HepG2 (cell line): Measurements from ENCODE around the gene ZNF530. TPM values are rescaled to one million over a fixed set of nuclear protein-coding genes. Genes with fewer than 3 reads are reported as not detected.
A peak's percentile ranks its signal among the peaks of the same experiment; 100 is the strongest.

Source experiments
- AHR ChIP-seq: IDR thresholded peaks from 2 replicates; pipeline ENCODE4 v1.6.1; 2018; ENCODE audit warnings: missing genetic modification reagents, missing compliant biosample characterization
- ARNT2 ChIP-seq: sonication (generic); formaldehyde crosslinking; IDR thresholded peaks from 2 replicates; pipeline ENCODE4 v1.8.0; 2022; ENCODE audit warnings: mild to moderate bottlenecking, low read depth, missing genetic modification reagents, moderate library complexity
- ASH2L ChIP-seq: fragments of 300-600, 200-600 bp; sonication (generic); IDR thresholded peaks from 2 replicates; pipeline ENCODE4 v1.7.0; 2017; ENCODE audit warnings: low read depth, mild to moderate bottlenecking, moderate library complexity, mixed read lengths, low read length; ENCODE audit not compliant: insufficient read length
- BCL6 ChIP-seq: IDR thresholded peaks from 2 replicates; pipeline ENCODE4 v1.6.1; 2016; ENCODE audit warnings: missing genetic modification reagents, missing compliant biosample characterization
- EEA1 ChIP-seq: sonication (generic); formaldehyde crosslinking; IDR thresholded peaks from 2 replicates; pipeline ENCODE4 v1.5.1; 2020; ENCODE audit warnings: mild to moderate bottlenecking, missing genetic modification reagents, borderline replicate concordance
- ETV5 ChIP-seq: IDR thresholded peaks from 2 replicates; pipeline ENCODE4 v1.6.1; 2018; ENCODE audit warnings: missing biosample characterization, missing genetic modification reagents, inconsistent platforms, borderline replicate concordance
- FOXP4 ChIP-seq: sonication (generic); formaldehyde crosslinking; IDR thresholded peaks from 2 replicates; pipeline ENCODE4 v1.4.0; 2020; ENCODE audit warnings: missing genetic modification reagents
- NR2F6 ChIP-seq, 2 experiments: IDR thresholded peaks; 2 replicates each; pipeline ENCODE4 v1.6.1; 2016; ENCODE audit warnings: antibody characterized with exemption in 1 of 2, mild to moderate bottlenecking in 1 of 2
- PATZ1 ChIP-seq: sonication (generic); formaldehyde crosslinking; IDR thresholded peaks from 2 replicates; pipeline ENCODE4 v1.4.0; 2020; ENCODE audit warnings: missing genetic modification reagents
- PCBP2 ChIP-seq: fragments of 200-400 bp; formaldehyde crosslinking; optimal IDR thresholded peaks from 2 replicates; pipeline ENCODE3; 2018; ENCODE audit warnings: low read length, low read depth; ENCODE audit not compliant: poor library complexity, severe bottlenecking
- PRMT3 ChIP-seq: sonication (generic); formaldehyde crosslinking; IDR thresholded peaks from 2 replicates; pipeline ENCODE4 v1.8.1; 2022; ENCODE audit warnings: low read depth, mild to moderate bottlenecking, moderate library complexity, missing genetic modification reagents, borderline replicate concordance
- RFXANK ChIP-seq: IDR thresholded peaks from 2 replicates; pipeline ENCODE4 v1.6.1; 2016
- RXRA ChIP-seq: sonication (generic); formaldehyde crosslinking; IDR thresholded peaks from 2 replicates; pipeline ENCODE4 v1.5.1; 2020; ENCODE audit warnings: missing genetic modification reagents
- SMAD3 ChIP-seq: sonication (generic); formaldehyde crosslinking; IDR thresholded peaks from 2 replicates; pipeline ENCODE4 v1.4.0; 2020; ENCODE audit warnings: missing genetic modification reagents
- TCF7 ChIP-seq: sonication (generic); IDR thresholded peaks from 2 replicates; pipeline ENCODE4 v1.6.1; 2016; ENCODE audit warnings: antibody characterized with exemption, low read depth
- ZFX ChIP-seq: sonication (generic); formaldehyde crosslinking; IDR thresholded peaks from 2 replicates; pipeline ENCODE4 v1.4.0; 2020; ENCODE audit warnings: mild to moderate bottlenecking, low read depth, missing genetic modification reagents, moderate library complexity
- ZMYM2 ChIP-seq: sonication (generic); formaldehyde crosslinking; IDR thresholded peaks from 2 replicates; pipeline ENCODE4 v1.8.0; 2022; ENCODE audit warnings: mild to moderate bottlenecking, missing genetic modification reagents
- ZNF20 ChIP-seq: sonication (generic); formaldehyde crosslinking; IDR thresholded peaks from 2 replicates; pipeline ENCODE4 v1.4.0; 2020; ENCODE audit warnings: mild to moderate bottlenecking, moderate library complexity, missing genetic modification reagents
- ZNF205 ChIP-seq: IDR thresholded peaks from 2 replicates; pipeline ENCODE4 v1.6.1; 2018; ENCODE audit warnings: missing biosample characterization, missing genetic modification reagents
- ZNF256 ChIP-seq: sonication (generic); formaldehyde crosslinking; conservative IDR thresholded peaks from 2 replicates; pipeline ENCODE4 v1.4.0; 2020; ENCODE audit warnings: missing genetic modification reagents
- ZNF501 ChIP-seq: sonication (generic); formaldehyde crosslinking; IDR thresholded peaks from 2 replicates; pipeline ENCODE4 v1.5.1; 2020; ENCODE audit warnings: mild to moderate bottlenecking, moderate library complexity, missing genetic modification reagents
- ZNF549 ChIP-seq: sonication (generic); formaldehyde crosslinking; IDR thresholded peaks from 2 replicates; pipeline ENCODE4 v1.5.0; 2020; ENCODE audit warnings: missing genetic modification reagents
- ZNF639 ChIP-seq: conservative IDR thresholded peaks from 2 replicates; pipeline ENCODE4 v1.6.1; 2018; ENCODE audit warnings: missing genetic modification reagents
- ZNF747 ChIP-seq: sonication (generic); formaldehyde crosslinking; IDR thresholded peaks from 2 replicates; pipeline ENCODE4 v1.8.1; 2023; ENCODE audit warnings: missing genetic modification reagents, mild to moderate bottlenecking, borderline replicate concordance
- ZSCAN5A ChIP-seq: sonication (generic); formaldehyde crosslinking; IDR thresholded peaks from 2 replicates; pipeline ENCODE4 v1.8.0; 2022; ENCODE audit warnings: mild to moderate bottlenecking, missing genetic modification reagents, borderline replicate concordance
- polyA plus RNA-seq, 8 experiments: library from polyadenylated mRNA; depleted of rRNA in 3 of 8; stranded (reverse) in 7 of 8; unstranded in 1 of 8; fragments of >200 nt; fragmentation: Illumina TruSeq in 4 of 8; extraction: Trizol in 4 of 8; gene quantifications; 2 replicates each; pipeline versions ENCODE4 v1.2.1 to v1.2.3, GENCODE V29; 2011 to 2016; ENCODE audit warnings: low read depth in 4 of 8, missing spikeins in 1 of 8, mixed read lengths in 1 of 8; ENCODE audit not compliant: insufficient read depth in 1 of 8
- total RNA-seq, 5 experiments: library from RNA; depleted of rRNA; stranded (reverse); fragments of >200 nt; fragmentation: Illumina TruSeq; extraction: Trizol; gene quantifications; 2 replicates each; pipeline ENCODE4 v1.2.3, GENCODE V29; 2016; ENCODE audit warnings: low read depth in 1 of 5

Gene ZNF530
- total and polyA plus RNA-seq, 2 of the 13 experiments (the other 11 are each of a cell fraction or from before 2014, with no cell fraction given), result 1.1 to 7.8 TPM

GRCh38 chr19:57559404-57560025 is 40.2 kb upstream of the ZNF530 start, which contains the start of gene ZNF550 (continued):
- TF ChIP-seq ZSCAN5A (CRISPR knock-in tag) (no peak), ASH2L (peak; percentile 63), ZNF20 (CRISPR knock-in tag) (no peak), FOXP4 (CRISPR knock-in tag) (no peak), ZFX (peak; percentile 83), TCF7 (no peak), PATZ1 (CRISPR knock-in tag) (no peak), NR2F6 (IDR thresholded peaks at IDR 0.05) (no peak), NR2F6 (CRISPR knock-in tag; IDR thresholded peaks at IDR 0.05) (peak; percentile 7; the same call in 1 of the 2 replicates), RXRA (CRISPR knock-in tag) (0 out of 2 replicates have a peak, but pooled peaks have one; percentile 10), ZNF639 (CRISPR knock-in tag) (no peak), ZNF549 (no peak), BCL6 (no peak), ZNF205 (CRISPR knock-in tag) (0 out of 2 replicates have a peak, but pooled peaks have one; percentile 36), EEA1 (CRISPR knock-in tag) (no peak), ZNF256 (CRISPR knock-in tag) (no peak), PCBP2 (no peak), ZNF501 (CRISPR knock-in tag) (0 out of 2 replicates have a peak, but pooled peaks have one; percentile 29), ZMYM2 (CRISPR knock-in tag) (no peak), PRMT3 (no peak), ETV5 (peak; percentile 17; the same call in 1 of the 2 replicates), ZNF747 (CRISPR knock-in tag) (no peak; the same call in 1 of the 2 replicates), ARNT2 (CRISPR knock-in tag) (no peak), RFXANK (CRISPR knock-in tag) (no peak), AHR (CRISPR knock-in tag) (no peak), SMAD3 (CRISPR knock-in tag) (no peak)
